HG03457 (cell line): ENCODE measurements around the gene CRB2.

Experiments
- ATAC-seq: cut with Tn5 transposase; IDR thresholded peaks from one replicate; pipeline ENCODE4 v1.9.1; 2021; ENCODE audit warnings: moderate number of reproducible peaks; ENCODE audit not compliant: unreplicated experiment

The CRB2 gene

DNA sequence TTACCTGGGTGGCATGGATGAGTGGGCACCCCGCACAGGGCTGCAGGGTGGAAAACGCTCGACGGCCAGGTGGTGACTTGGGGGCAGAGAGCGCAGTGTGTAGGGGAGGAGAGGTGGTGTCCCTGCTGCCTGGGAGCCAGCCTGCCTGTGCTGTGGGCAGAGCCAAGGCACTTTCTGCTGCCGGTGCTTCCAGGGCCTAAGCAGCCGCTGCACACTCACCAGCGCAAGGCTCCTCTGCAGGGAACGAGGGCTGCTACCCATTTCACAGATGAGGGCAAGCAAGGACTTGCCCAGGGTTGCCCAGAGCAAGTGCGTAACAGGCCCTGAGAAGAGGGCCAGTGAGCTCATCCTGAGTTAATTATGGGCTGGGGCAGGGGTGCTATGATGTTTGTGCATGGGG, 62.5 kb downstream of the CRB2 start:
- ATAC-seq: no peak

DNA sequence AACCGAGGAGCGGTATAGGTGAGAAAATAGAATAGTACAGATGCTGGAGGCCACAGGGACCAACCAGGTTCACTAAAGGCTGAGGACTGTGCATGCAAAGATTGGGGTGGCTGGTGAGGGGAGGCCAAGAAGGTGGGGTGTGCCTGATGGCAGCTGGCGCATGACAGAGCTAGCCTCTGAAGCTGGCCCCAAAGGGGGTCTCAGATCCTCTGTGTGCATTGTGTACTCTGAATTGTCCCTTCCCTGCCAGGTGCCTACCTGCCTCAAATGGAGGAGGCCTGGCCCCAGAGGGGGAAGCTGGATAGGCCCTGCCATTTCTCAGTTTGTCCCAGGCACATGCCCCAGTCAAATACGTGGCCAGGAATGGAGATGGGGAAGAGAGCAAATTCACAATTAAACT, 63.1 kb downstream of the CRB2 start:
- ATAC-seq: no peak

DNA sequence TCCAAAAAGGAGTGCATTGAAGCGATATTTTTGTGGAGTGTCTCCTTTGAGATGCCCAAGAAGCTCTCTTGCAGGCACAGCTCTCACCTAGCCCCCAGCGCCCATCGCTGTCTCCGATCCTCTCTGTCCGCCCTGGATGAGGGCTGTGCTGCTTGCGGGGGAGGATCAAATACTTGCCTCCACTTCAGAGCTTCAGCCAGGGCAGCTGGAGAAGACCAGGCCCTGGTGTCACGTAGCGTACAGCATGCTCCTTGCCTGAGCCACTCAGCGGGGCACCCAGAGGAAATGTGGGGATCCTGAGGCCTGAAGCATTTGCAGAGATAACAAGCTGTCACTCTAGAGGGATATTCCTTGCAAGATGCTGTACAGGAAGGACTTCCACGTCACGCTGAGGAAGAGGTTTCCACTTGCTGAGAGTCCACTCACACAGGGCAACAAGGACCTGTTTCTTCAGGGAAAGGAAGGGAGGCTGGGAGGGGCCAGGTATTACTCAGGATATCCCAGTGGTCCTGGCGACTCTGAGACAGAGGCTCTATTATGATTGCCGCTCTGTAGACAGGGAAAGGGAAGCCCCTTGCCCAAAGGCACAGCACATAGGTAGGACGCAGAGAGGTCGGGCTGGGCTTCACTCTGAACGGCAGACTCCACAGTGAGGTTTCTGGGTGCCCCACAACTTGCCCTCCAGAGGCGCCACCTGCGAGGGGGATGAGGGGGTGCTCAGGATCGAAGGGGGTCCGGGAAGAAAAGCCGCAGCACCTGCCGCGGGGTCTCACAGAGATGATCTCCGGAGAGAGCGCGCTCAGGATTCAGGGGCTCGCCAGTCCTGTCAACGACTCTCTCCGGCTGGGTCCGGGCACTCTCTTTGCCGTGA, 64.0 kb downstream of the CRB2 start:
- no peak for ATAC-seq

DNA sequence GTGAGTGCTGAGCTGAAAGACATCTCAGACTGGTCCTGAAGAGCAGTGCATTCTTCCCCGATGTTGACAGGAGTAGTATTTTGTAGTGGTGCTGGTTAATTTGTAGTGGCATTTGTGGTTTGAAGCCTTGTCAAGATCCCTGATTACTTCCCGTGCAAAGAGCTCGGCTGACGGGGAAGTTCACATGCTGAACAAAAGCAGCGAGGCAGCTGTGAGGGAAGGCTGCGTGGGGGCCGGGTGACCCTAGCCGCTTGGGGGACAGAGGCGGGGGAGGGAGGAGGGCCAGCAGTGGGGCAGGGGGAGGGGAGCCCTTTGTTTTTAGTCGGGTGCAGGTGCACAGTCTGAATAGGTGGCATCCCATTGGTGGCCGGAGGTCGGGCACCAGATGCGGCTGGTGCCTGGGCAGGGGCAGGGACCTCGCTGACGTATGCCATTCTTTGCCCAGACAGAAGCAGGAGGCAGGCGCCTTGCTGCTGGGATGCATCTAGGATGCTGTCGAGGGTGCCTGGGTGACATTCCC, 64.7 kb downstream of the CRB2 start:
- no peak for ATAC-seq

DNA sequence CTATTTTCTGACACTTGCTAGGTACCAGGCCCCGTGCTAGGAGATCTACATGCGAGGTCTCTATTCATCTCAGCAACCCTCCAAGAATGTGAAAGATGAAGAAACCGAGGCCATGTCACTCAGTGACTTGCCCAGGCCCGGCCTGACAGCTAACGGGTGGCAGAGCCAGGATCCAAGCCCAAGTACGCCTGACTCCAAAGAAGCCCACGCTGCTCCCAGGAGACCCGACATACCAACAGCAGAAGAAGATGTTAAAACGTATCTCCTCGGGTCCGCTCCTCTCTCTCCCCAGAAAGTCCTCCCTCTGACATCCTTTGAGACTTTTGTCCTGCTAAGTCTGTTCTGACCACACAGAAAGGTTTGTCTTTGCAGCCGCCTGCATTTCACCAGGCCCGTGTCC, 65.2 kb downstream of the CRB2 start:
- no peak for ATAC-seq

DNA sequence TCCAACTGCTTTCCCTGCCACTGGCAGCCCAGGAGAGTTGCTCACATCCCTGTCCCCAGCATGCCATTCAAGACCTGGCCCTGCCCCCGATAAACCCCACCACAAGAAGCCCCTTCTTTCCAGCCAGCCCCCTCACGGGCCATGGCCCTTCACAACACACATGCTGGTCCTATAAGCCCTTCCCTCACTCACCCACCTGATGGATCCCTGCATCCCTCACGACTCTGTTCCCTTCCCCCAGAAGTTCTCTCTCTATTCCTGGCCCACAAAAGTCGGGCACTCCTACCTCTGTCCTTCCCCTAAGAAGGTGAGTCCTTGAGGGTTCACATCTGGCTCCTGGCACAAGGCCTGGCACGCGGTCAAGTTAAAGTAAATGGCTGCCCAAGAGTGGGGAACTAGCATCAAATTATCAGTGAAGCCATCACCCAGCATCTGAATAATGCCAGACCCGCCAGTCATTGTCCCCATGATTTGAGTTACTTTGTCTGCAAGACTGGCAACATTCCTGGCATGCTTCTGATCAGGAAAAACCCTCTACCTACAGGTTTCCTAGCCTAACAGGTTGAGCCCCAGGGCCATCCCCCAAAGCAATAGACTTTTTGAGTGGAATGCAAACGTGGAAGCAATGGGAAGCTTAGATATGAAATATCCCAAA, 65.9 kb downstream of the CRB2 start:
- ATAC-seq: no peak

DNA sequence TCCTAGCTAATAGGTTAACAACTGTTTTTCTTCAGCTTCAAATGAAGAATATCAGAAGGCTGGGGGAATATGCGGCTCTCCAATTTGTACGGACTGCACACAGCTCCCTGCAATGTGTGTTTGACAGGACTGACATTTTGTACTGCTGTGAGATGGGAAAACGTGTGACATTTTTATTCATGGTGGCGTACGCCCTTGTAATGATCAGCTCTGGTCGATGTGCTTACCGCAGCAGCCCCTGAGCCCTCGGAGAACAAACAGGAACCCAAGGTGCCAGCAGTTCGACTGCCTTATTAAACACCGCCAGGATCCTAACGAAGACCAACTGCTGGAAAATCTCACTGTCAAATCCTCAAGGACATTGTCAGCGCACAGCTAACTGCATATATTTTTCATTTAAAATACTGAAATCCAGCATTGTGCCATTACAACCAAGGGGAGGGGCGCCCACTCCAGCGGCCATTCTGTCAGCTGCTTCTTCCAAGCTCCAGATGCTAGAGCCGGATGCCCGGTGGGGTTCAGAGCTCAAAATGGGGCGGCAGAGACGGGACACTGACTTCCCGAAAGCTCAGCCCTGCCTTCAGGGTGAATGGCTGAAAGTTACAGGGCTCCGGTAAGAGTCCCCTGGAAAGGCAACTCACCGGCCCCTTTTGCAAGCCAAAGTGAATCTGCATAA, 66.8 kb downstream of the CRB2 start:
- ATAC-seq: no peak

DNA sequence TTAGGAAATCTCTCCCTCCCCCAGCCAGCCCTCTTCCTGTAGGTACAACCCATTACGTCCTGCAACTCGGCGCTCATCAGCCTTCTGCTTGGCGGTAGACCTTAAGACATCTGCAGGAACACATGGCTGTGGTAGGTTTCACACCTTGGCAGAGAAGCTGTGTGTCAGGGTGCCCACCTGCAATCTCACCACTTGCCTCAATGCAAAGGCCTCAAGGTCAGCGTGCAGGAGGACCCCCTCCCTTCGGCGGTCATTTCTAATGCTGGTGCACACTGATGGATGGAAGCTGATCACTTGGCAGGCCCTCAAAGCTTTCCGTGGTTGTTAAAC, 67.3 kb downstream of the CRB2 start:
- ATAC-seq: no peak

DNA sequence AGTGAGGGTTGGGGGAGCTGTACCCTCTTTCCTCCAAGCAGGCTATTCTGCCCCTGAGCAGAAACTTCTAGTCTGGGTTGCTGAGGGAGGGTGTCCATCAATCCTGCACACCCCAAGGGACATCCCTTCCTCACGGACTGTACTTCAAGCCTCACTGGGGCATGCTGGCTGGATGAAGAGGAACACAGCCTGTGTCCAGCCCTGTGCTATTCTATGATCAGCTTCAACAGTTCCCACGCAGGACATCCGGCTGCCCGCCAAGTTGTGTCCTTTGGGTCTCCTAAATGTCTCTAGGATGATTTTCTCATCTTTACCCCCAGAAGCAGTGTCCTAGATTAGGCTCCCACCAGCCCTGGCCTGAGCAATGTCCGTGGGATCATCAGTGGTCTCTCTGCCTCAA, 68.1 kb downstream of the CRB2 start:
- no peak for ATAC-seq

DNA sequence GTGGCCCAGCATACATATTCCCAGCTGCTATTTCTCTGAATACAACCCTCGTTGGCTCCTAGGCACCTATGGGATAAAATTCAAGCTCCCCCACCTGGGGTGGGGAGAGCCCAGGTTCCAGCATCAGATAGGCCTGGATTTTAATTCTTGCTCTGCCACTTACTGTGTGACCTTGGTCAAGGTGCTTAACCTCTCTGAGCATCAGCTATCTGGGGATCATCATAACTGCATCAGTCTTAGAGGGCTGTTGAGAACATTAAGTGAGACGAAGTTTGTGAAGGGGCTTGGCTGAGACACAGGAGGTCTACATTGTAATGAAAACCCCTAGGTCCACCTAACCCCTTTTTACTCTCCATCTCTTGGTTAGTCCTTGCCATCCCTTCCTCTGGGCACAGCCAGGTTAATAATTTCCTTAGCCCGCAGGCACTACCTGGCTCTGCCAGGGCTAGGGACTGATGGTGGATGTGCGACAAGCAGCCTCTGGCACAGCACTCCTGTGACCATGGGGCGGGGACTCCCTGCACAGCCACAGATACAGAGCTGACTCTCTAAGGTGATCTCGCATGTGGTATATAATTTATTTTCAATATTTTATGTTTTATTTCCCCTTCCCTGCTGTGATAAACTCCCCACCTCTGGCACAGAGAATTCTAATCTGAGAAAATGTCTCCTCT, 68.7 kb downstream of the CRB2 start:
- ATAC-seq: no peak

DNA sequence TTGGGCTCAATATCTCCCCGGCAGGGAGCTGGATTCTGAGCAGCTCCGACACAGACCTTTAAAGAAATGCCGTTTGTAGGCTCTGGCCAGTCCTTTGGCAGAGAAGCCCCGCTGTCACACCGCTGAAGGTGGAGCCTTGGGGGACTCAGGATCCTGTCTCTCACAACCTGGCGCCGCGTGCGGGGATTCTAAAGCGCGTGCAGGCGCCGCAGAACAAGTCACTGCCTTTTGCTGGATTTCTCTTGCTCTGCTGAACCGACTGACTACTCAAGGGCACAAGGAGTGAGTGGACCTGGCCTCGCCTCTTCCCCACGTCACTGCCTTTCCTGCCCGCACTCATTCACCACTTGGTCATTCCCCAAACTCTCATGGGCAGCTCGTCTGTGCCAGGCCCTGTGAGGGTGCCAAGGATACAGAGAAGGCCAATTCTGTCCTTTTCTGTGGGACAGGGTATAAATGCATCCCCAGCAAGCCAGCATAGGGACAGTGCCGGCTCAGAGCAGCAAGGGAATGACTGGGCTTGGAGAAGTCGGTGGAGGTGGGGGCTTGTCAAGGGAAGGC, 69.3 kb downstream of the CRB2 start:
- no peak for ATAC-seq

DNA sequence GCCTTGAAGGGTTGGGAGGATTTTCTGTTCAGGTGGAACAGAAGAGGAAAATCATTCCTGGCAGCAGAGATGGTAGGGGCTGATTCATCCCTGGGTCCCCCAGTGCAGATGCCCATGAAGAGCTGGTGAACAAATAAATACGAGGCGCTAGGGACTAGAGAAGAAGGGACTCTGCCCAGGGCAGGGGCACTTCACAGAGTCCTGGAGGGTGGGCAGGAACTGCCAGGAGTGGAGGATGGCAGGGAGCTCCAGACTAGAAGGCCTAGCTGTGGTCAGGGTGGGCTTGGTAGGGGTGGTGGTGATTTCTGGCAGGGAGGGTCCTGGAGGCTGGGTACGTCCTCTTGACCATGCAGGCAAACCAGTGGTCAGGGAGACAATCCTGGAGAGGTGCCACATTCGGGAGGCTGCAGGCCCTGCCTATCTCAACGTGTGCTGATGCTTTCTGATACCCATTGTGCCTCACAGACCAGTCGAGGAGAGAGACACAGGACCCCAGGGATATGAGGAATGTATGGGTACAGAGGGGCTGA, 69.9 kb downstream of the CRB2 start:
- no peak for ATAC-seq

DNA sequence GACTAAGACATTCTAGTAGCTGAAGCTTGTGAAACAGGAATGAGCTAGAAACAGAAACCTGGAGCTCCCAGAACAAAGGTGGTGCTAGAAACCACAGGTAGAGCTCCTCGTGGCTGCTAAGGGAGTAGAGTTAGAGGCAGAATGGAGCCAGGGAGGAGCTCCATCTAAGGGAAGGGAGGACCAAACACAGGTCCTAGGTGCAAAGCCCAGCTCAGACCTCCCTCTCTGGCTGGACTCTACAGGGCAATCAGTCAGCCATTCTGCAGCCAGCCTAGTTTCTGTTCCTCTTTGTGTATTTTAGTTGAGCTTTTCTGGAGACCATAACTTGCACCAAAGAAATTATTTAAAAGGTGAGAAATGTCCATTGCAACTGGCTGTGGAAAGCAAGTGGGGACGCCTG, 70.4 kb downstream of the CRB2 start:
- no peak for ATAC-seq
